Measurements from ENCODE around the gene SFSWAP. TPM values are rescaled to one million over a fixed set of nuclear protein-coding genes. Genes with fewer than 3 reads are reported as not detected.

SFSWAP gene
- total and polyA plus RNA-seq, 3 donors from 2014 or later, result 37.7 to 68.4 (median 62.4) TPM

DNA sequence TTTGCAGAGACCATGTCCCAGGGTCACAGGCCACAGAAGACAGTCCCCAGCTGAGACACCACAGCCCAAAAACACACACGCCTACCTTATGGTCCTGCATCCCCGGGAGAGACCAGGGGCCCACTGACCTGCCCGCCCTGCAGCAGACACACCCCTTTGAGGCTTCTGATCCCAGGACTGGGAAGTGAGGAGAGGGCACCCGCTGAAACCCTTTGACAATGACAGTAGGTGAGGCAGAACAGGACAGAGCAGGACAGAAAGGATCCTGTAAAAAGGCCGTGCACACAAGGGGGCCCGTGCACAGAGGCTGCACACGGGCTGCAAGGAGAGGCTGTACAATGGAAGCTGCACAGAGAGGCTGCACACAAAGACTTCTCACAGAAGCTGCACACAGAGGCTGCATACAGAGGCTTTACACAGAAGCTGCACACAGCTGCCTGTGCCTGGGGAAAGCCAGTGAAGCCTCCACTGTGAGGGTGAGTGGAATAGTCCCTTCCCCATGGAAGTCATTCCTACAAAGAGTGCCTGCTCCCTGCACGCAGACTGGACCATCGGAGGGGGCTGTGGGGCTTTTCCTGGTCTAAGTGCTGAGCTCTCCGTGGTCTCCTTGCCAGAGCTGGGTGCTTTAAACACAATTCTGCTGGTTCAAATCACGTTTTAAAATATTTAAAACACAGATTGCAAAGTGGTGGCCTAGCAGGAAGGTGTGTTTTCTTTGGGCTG lies 16.6 kb upstream of the SFSWAP start:
- WGBS, 2 donors, result 84 to 86% methylated on average over 9 to 11 of the region's 11 CpGs
- no peaks in the 10 kb centered on the region for H3K27me3 ChIP-seq
- DNase-seq, result no peak

GRCh38 chr12:131695968-131696367 lies 14.9 kb upstream of the SFSWAP start:
- WGBS, 2 donors, result 92 to 94% methylated on average over 16 of the region's 16 CpGs
- Histone ChIP-seq H3K27me3 (no peaks in the 10 kb centered on the region), H3K9me3 (no peaks in the 10 kb centered on the region), H3K4me1 (no peaks in the 10 kb centered on the region), H3K4me3 (no peak overlapping the region), H3K27ac (no peak overlapping the region), H3K36me3 (ENCODE audit: low read depth, missing control alignments) (no peaks in the 10 kb centered on the region)
- TF ChIP-seq POLR2A (IDR thresholded peaks at IDR 0.05), result no peak
- TF ChIP-seq CTCF (IDR thresholded peaks at IDR 0.05), result no peak
- no peak for DNase-seq
- intact Hi-C loops (cut with DNase I; ENCODE audit: low total_unique reads), result no loop called here

More for the DNA sequence above, 16.6 kb upstream of the SFSWAP start:
- Histone ChIP-seq H3K36me3 (ENCODE audit: low read depth, missing control alignments) (no peaks in the 10 kb centered on the region), H3K4me3 (no peak overlapping the region), H3K9me3 (no peaks in the 10 kb centered on the region), H3K4me1 (no peaks in the 10 kb centered on the region), H3K27ac (no peak overlapping the region)
- TF ChIP-seq CTCF (IDR thresholded peaks at IDR 0.05) (no peak), POLR2A (IDR thresholded peaks at IDR 0.05) (no peak)
- intact Hi-C loops (cut with DNase I; ENCODE audit: low total_unique reads), result no loop called here

- 84 to 85% methylated on average over 12 of the region's 12 CpGs for WGBS, 2 donors
- no peak for DNase-seq
- Histone ChIP-seq H3K27ac (no peak overlapping the region), H3K27me3 (no peaks in the 10 kb centered on the region), H3K4me1 (no peaks in the 10 kb centered on the region), H3K4me3 (no peak overlapping the region), H3K9me3 (no peaks in the 10 kb centered on the region), H3K36me3 (ENCODE audit: low read depth, missing control alignments) (no peaks in the 10 kb centered on the region)
- intact Hi-C loops (cut with DNase I; ENCODE audit: low total_unique reads), result no loop called here
- no peak for TF ChIP-seq POLR2A (IDR thresholded peaks at IDR 0.05)
These were observed 12.6 kb upstream of the SFSWAP start for GRCh38 chr12:131698286-131698685.

- Histone ChIP-seq H3K9me3 (no peaks in the 10 kb centered on the region), H3K27me3 (no peaks in the 10 kb centered on the region), H3K36me3 (ENCODE audit: low read depth, missing control alignments) (no peaks in the 10 kb centered on the region), H3K27ac (no peak overlapping the region), H3K4me1 (no peaks in the 10 kb centered on the region), H3K4me3 (no peak overlapping the region)
- 64 to 73% methylated on average over 5 of the region's 5 CpGs for WGBS, 2 donors
- no peak for DNase-seq
- intact Hi-C loops (cut with DNase I; ENCODE audit: low total_unique reads), result no loop called here
- no peak for TF ChIP-seq CTCF (IDR thresholded peaks at IDR 0.05)
- TF ChIP-seq POLR2A (IDR thresholded peaks at IDR 0.05), result no peak
These were observed 11.5 kb upstream of the SFSWAP start for GRCh38 chr12:131699434-131699833.

GRCh38 chr12:131700271-131700670 lies 10.6 kb upstream of the SFSWAP start:
- H3K27me3 ChIP-seq, result no peaks in the 10 kb centered on the region
- TF ChIP-seq POLR2A (IDR thresholded peaks at IDR 0.05), result no peak
- TF ChIP-seq CTCF (IDR thresholded peaks at IDR 0.05), result no peak
- no peaks in the 10 kb centered on the region for H3K4me1 ChIP-seq
- no peak overlapping the region for H3K4me3 ChIP-seq
- DNase-seq, result no peak
- 84 to 89% methylated on average over 8 of the region's 8 CpGs for WGBS, 2 donors
- intact Hi-C loops (cut with DNase I; ENCODE audit: low total_unique reads), result no loop called here
- H3K9me3 ChIP-seq, result no peaks in the 10 kb centered on the region
- no peaks in the 10 kb centered on the region for H3K36me3 ChIP-seq (ENCODE audit: low read depth, missing control alignments)
- no peak overlapping the region for H3K27ac ChIP-seq

All from testis (tissue), 3 donors.